Ramos (cell line): ENCODE measurements around the gene PDSS2.
"Not testable (repeated sequence)": the region's sequence is repeated elsewhere in the genome, so short reads cannot be mapped to it uniquely, and the experiment has no call there.

ENCODE experiments used
- in situ Hi-C: fragments of 300-500 bp; cut with MboI; formaldehyde crosslinking; loops from one replicate; pipeline ENCODE4 v1.14.3; 2022; ENCODE audit warnings: low sequenced_read_pairs; ENCODE audit not compliant: unreplicated experiment

Gene PDSS2

GRCh38 chr6:107198631-107199416, 260.5 kb downstream of the PDSS2 start:
- in situ Hi-C loops: no loop called here

- in situ Hi-C loops: no loop called here
Observed at GRCh38 chr6:107196152-107196551, 263.2 kb downstream of the PDSS2 start.

- in situ Hi-C loops: not testable (repeated sequence)
Observed at GRCh38 chr6:107194723-107195122, 264.6 kb downstream of the PDSS2 start.

- in situ Hi-C loops: no loop called here
Observed at GRCh38 chr6:107192830-107193229, 266.5 kb downstream of the PDSS2 start.

- in situ Hi-C loops: no loop called here
Observed at GRCh38 chr6:107187630-107188029, 271.7 kb downstream of the PDSS2 start.

GRCh38 chr6:107186047-107186446, 273.3 kb downstream of the PDSS2 start:
- in situ Hi-C loops: no loop called here

GRCh38 chr6:107185391-107185970, 273.9 kb downstream of the PDSS2 start:
- in situ Hi-C loops: no loop called here

- in situ Hi-C loops: no loop called here
Observed at GRCh38 chr6:107184435-107184834, 274.9 kb downstream of the PDSS2 start.

GRCh38 chr6:107180099-107180498, 279.3 kb downstream of the PDSS2 start:
- in situ Hi-C loops: no loop called here

- in situ Hi-C loops: no loop called here
Observed at GRCh38 chr6:107179004-107179403, 280.4 kb downstream of the PDSS2 start.

- in situ Hi-C loops: no loop called here
Observed at GRCh38 chr6:107173779-107174178, 285.6 kb downstream of the PDSS2 start.

- in situ Hi-C loops: no loop called here
Observed at GRCh38 chr6:107171513-107171912, 287.9 kb downstream of the PDSS2 start.

- in situ Hi-C loops: not testable (repeated sequence)
Observed at GRCh38 chr6:107164299-107164698, 295.1 kb downstream of the PDSS2 start.

- in situ Hi-C loops: no loop called here
Observed at GRCh38 chr6:107161521-107161920, 297.8 kb downstream of the PDSS2 start.

- in situ Hi-C loops: no loop called here
Observed at GRCh38 chr6:107156617-107157016, 302.7 kb downstream of the PDSS2 start.

GRCh38 chr6:107154801-107155160, 304.6 kb downstream of the PDSS2 start:
- in situ Hi-C loops: no loop called here

- in situ Hi-C loops: no loop called here
Observed at GRCh38 chr6:107154131-107154800, 305.1 kb downstream of the PDSS2 start.

GRCh38 chr6:107152638-107153430, 306.5 kb downstream of the PDSS2 start:
- in situ Hi-C loops: no loop called here

GRCh38 chr6:107144666-107145065, 314.7 kb downstream of the PDSS2 start:
- in situ Hi-C loops: no loop called here

GRCh38 chr6:107144014-107144413, 315.4 kb downstream of the PDSS2 start:
- in situ Hi-C loops: no loop called here

GRCh38 chr6:107140581-107140980, 318.8 kb downstream of the PDSS2 start:
- in situ Hi-C loops: no loop called here
